Heart right ventricle (tissue), 16 donors: ENCODE data around the gene SUMO1. TPM values are rescaled to one million over a fixed set of nuclear protein-coding genes. Genes with fewer than 3 reads are reported as not detected.

Experiments
- ATAC-seq, 8 donors: fragments of 200-7000 bp; cut with Tn5 transposase; one replicate each; pipeline ENCODE4 v1.9.1; 2020; ENCODE audit warnings: mild to moderate bottlenecking in 8 of 8, moderate library complexity in 8 of 8, moderate number of reproducible peaks in 1 of 8
- DNase-seq, 2 donors: peaks; one replicate each; pipeline ENCODE4 v3.0.0-alpha.2; 2020
- H3K27ac ChIP-seq, 10 donors: fragments of 200-600 bp; sonication (generic) in 2 of 10; one replicate each; pipeline versions ENCODE4 v1.5.0 to v1.8.0; 2020 to 2022; ENCODE audit warnings: mild to moderate bottlenecking in 3 of 10
- H3K27me3 ChIP-seq, 7 donors: fragments of 200-600 bp; one replicate each; pipeline ENCODE4 v1.8.0; 2021 to 2022; ENCODE audit warnings: mild to moderate bottlenecking in 2 of 7
- H3K36me3 ChIP-seq, 9 donors: fragments of 200-600 bp; sonication (generic) in 1 of 9; one replicate each; pipeline versions ENCODE4 v1.5.0 to v1.8.0; 2020 to 2022; ENCODE audit warnings: mild to moderate bottlenecking in 2 of 9
- H3K4me1 ChIP-seq, 9 donors: fragments of 200-600 bp; sonication (generic) in 1 of 9; one replicate each; pipeline versions ENCODE4 v1.5.0 to v1.8.0; 2020 to 2022; ENCODE audit warnings: mild to moderate bottlenecking in 4 of 9
- H3K4me3 ChIP-seq, 10 donors: fragments of 200-600 bp; sonication (generic) in 2 of 10; one replicate each; pipeline versions ENCODE4 v1.5.0 to v1.8.0; 2020 to 2022; ENCODE audit warnings: mild to moderate bottlenecking in 7 of 10, moderate library complexity in 2 of 10
- H3K9me3 ChIP-seq, 11 donors: fragments of 200-600 bp in 10 of 11; sonication (generic) in 2 of 11; one replicate each; pipeline versions ENCODE4 v1.5.0 to v1.8.0; 2013 to 2022; ENCODE audit warnings: mild to moderate bottlenecking in 2 of 11, control low read depth in 1 of 11, moderate library complexity in 1 of 11
- WGBS, 2 donors: extraction: QIAGEN DNeasy Blood & Tissue Kit; methylation state at CpG; one replicate each; pipeline ENCODE4 v1.1.7; 2013; ENCODE audit warnings: inconsistent platforms in 1 of 2; 5-methylcytosine and 5-hydroxymethylcytosine counted together
- intact Hi-C, 10 donors: fragments of 100-400 bp; cut with DNase I; formaldehyde crosslinking; loops; one replicate each; pipeline versions ENCODE4 v1.11.1 to v1.14.2; 2022
- polyA plus RNA-seq, 2 donors: library from polyadenylated mRNA; stranded (reverse); fragments of 200-250 nt; gene quantifications; one replicate each; pipeline ENCODE4 v1.2.3, GENCODE V29; 2013
- total RNA-seq, 10 donors: library from RNA; stranded (reverse); fragmentation: NEBNext Ultra II Directional in 3 of 10; extraction: Animal tissue kit (Norgen Biotek cat#: 25700) in 3 of 10; gene quantifications; one replicate each; pipeline versions ENCODE4 v1.2.1 to v1.2.4, GENCODE V29; 2021 to 2023
- TF ChIP-seq, protein P1 (sequence below), 9 donors: fragments of 200-600 bp; sonication (generic) in 2 of 9; IDR thresholded peaks; one replicate each; pipeline versions ENCODE4 v1.5.0 to v1.8.0; 2021 to 2022; ENCODE audit warnings: antibody characterized with exemption in 9 of 9, mild to moderate bottlenecking in 5 of 9, moderate library complexity in 1 of 9
- donor health status: Arrhythmogenic right ventricular cardiomyopathy.
- donor health status: ischemic (EF 13 %, LVEDD 7.1; RV severe dilation, severe dysfunction).
- donor health status: healthy with polysubstance abuse.
- donor health status: DM: no; HTN: yes; CAD: no.
- donor health status: DM: no; HTN: no; CAD: no.
- donor health status: ischemic (EF 25% LVEDD 6.9; RV normal size, moderate dysfunction).
- donor health status: ischemic (EF 25% LVEDD 5.7; RV mildly dilated, moderate dysfunction).
- donor health status: healthy.
- donor health status: DM: yes; HTN: yes; CAD: no.
- donor health status: Ischemic cardiomyopathy.
- donor health status: ischemic (EF 35%, LVEDD 5.7; RV mildly dilated, moderate dysfunction).
- donor health status: nonischemic (EF 11% LVEDD 7.7; RV severe dilation, severe dysfunction).
- donor health status: DM: yes; HTN: yes; CAD: no.
- donor health status: PGD.
- donor health status: ischemic (EF 29% LVEDD 5.4; RV normal size, mild dysfunction).
- donor health status: nonischemic (EF 23%, LVEDD 6.1; RV moderate dilation, normal function).

The SUMO1 gene
- total and polyA plus RNA-seq, 12 donors, result 62.2 to 72.8 (median 67.7) TPM

- intact Hi-C loops, result no loop called here
- H3K27me3 ChIP-seq, result no peaks in the 10 kb centered on the region
- TF ChIP-seq, protein P1, sequence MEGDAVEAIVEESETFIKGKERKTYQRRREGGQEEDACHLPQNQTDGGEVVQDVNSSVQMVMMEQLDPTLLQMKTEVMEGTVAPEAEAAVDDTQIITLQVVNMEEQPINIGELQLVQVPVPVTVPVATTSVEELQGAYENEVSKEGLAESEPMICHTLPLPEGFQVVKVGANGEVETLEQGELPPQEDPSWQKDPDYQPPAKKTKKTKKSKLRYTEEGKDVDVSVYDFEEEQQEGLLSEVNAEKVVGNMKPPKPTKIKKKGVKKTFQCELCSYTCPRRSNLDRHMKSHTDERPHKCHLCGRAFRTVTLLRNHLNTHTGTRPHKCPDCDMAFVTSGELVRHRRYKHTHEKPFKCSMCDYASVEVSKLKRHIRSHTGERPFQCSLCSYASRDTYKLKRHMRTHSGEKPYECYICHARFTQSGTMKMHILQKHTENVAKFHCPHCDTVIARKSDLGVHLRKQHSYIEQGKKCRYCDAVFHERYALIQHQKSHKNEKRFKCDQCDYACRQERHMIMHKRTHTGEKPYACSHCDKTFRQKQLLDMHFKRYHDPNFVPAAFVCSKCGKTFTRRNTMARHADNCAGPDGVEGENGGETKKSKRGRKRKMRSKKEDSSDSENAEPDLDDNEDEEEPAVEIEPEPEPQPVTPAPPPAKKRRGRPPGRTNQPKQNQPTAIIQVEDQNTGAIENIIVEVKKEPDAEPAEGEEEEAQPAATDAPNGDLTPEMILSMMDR (IDR thresholded peaks at IDR 0.05), result no peak
- no peak overlapping the region for H3K27ac ChIP-seq
- H3K4me1 ChIP-seq, result no peaks in the 10 kb centered on the region
- WGBS, 2 donors, result 75 to 77% methylated on average over 6 of the region's 6 CpGs
- no peak for DNase-seq
- no peak overlapping the region for H3K4me3 ChIP-seq
- H3K36me3 ChIP-seq, result peaks cover 0 to 2% (median 0%) of the 10 kb centered on the region in 9 donors
- no peaks in the 10 kb centered on the region for H3K9me3 ChIP-seq
- no peak for ATAC-seq
Measured at GRCh38 chr2:202196727-202197126, 41.7 kb downstream of the SUMO1 start.

DNA sequence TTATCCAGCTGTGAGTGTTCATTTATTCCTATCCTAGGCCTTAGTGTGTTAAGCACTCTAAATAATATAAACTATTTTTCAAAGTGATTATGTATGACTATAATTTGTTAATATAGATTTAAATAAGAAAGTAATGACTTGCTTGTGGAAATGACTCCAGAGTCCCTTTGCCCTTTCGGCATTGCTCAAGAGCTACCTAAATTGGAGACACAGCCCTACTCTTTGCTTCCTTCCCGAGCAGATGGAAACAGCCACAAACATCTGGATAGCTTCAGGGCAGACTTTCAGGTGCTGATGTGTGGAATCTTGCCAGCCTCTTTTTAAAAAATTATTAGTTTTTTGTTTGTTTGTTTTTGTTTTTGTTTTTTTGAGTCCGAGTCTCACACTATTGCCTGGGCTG is 44.0 kb downstream of the SUMO1 start:
- H3K27ac ChIP-seq, result no peak overlapping the region
- 81 to 85% methylated on average over 3 of the region's 3 CpGs for WGBS, 2 donors
- no peak overlapping the region for H3K4me3 ChIP-seq
- H3K4me1 ChIP-seq, result no peaks in the 10 kb centered on the region
- intact Hi-C loops, result no loop called here
- H3K9me3 ChIP-seq, result no peaks in the 10 kb centered on the region
- no peaks in the 10 kb centered on the region for H3K36me3 ChIP-seq
- H3K27me3 ChIP-seq, result no peaks in the 10 kb centered on the region
- TF ChIP-seq, protein P1 (IDR thresholded peaks at IDR 0.05), result no peak
- ATAC-seq, result no peak
- no peak for DNase-seq

- no peak for ATAC-seq
- H3K4me1 ChIP-seq, result no peaks in the 10 kb centered on the region
- H3K27me3 ChIP-seq, result no peaks in the 10 kb centered on the region
- 67 to 74% methylated on average over 7 of the region's 7 CpGs for WGBS, 2 donors
- H3K36me3 ChIP-seq, result no peaks in the 10 kb centered on the region
- intact Hi-C loops, result no loop called here
- no peak for DNase-seq
- H3K27ac ChIP-seq, result no peak overlapping the region
- TF ChIP-seq, protein P1 (IDR thresholded peaks at IDR 0.05), result no peak
- H3K9me3 ChIP-seq, result no peaks in the 10 kb centered on the region
- no peak overlapping the region for H3K4me3 ChIP-seq
Measured at GRCh38 chr2:202193881-202194353, 44.5 kb downstream of the SUMO1 start.

- DNase-seq (no peak), ATAC-seq (no peak)
- 89% methylated on average over 5 of the region's 5 CpGs for WGBS, 2 donors
- H3K27me3 ChIP-seq, result no peaks in the 10 kb centered on the region
- H3K36me3 ChIP-seq, result no peaks in the 10 kb centered on the region
- TF ChIP-seq, protein P1 (IDR thresholded peaks at IDR 0.05), result no peak
- intact Hi-C loops, result no loop called here
- H3K4me3 ChIP-seq, result no peak overlapping the region
- no peak overlapping the region for H3K27ac ChIP-seq
- no peaks in the 10 kb centered on the region for H3K4me1 ChIP-seq
- no peaks in the 10 kb centered on the region for H3K9me3 ChIP-seq
Measured at GRCh38 chr2:202193305-202193704, 45.1 kb downstream of the SUMO1 start.
